Left lobe of liver (tissue), 2 donors: ENCODE results near the gene MEIOC. TPM values are rescaled to one million over a fixed set of nuclear protein-coding genes. Genes with fewer than 3 reads are reported as not detected.
"Not testable (repeated sequence)": the region's sequence is repeated elsewhere in the genome, so short reads cannot be mapped to it uniquely, and the experiment has no call there.

Experiments
- ATAC-seq: fragments of 200-7000 bp; cut with Tn5 transposase; one replicate; pipeline ENCODE4 v1.9.1; 2020; ENCODE audit warnings: mild to moderate bottlenecking, moderate library complexity
- DNase-seq: peaks from one replicate; pipeline ENCODE4 v3.0.0-alpha.2; 2020; ENCODE audit warnings: low spot score
- total RNA-seq: library from RNA; stranded (reverse); gene quantifications from one replicate; pipeline ENCODE4 v1.2.1, GENCODE V29; 2021
- donor health status: DM: no; HTN: no; CAD: no; lungs with moderate emphysema.
- donor health status: DM: no; HTN: yes; CAD: no.

The MEIOC gene
- not detected for total RNA-seq

GRCh38 chr17:44655983-44656710 lies at the start of gene MEIOC:
TSS of gene MEIOC (plus strand) at chr17:44656468. CDS start at chr17:44656614, 146 bp downstream.
- DNase-seq = no peak
- ATAC-seq = no peak

- no peak for ATAC-seq
- DNase-seq = no peak
Measured at GRCh38 chr17:44606658-44607057, 49.6 kb upstream of the MEIOC start.

DNA sequence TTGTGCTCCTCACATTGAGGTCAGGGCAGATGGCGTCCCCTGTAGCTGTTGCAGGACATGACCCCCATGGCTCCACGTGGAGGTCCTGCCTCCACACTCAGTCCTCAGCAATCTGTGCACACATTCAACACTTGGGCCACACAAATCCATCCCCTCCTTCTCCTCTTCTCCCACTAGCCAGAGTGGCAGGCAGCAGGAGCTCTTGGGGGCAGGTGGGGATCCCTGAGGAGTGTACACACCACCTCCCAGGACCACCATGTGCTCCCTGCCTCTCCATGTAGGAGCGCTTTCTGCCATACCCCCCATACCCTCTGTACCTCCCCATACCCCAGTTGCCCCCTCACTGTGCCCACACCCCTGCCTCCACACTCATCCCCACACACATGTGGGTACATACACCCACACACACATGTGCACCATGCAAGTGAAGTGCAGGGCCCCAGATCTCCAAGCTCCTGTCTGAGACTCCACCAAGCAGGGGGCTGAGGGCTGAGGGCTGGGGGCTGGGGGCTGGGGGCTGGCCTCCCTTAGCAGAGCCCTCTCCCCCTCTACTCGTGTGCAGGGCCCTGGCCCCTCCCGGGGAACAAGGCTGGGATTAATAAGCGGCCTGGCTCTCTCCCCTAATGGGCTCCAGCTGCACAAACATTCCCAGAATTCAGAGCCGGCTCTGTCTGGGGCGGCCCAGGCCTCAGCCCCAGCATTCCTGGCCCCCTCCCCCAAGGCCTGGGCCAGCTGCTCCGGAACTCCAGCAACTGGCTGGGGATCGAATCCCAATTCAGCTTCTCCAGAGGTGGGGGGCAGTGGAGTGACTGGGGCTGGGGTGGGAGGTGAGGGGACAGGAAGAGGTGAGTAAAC lies 48.2 kb upstream of the MEIOC start:
- DNase-seq (no peak), ATAC-seq (no peak)

DNA sequence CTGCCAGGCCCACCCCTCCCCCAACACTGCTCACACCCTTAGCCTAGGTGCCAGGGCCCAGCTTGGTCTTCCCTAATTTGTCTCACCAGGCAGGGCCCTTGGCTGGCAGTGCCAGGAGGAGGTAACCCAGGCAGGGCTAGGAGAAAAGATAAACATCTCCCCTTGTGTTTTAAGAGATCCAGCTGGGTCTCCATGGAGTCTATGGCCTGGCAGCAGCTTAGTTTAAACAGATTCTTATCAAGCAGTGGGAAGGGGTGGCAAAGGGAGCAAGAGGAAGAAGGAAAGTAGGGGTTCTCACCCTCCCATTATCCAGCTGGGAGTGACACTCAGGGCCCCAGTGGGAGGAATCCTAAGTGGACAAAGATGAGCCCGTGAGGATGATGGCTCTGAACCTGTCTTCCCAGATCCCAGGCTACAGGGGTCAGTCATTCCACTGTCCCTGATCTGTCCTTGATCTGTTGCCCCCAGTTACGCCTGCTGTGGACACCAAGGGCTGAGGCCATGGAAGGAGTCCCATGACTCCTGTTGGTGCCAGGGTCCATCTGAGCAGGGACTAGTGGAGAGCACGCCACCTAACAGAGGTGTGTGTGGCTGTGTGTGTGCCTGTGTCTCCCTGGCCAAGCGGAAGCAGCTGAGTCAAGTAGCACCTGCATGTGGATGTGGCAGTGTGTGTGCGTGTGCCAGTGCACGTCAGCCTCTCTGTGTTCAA lies 47.4 kb upstream of the MEIOC start:
- ATAC-seq (no peak), DNase-seq (no peak)

- DNase-seq (no peak), ATAC-seq (no peak)
Measured at GRCh38 chr17:44610331-44610730, 45.9 kb upstream of the MEIOC start.

DNA sequence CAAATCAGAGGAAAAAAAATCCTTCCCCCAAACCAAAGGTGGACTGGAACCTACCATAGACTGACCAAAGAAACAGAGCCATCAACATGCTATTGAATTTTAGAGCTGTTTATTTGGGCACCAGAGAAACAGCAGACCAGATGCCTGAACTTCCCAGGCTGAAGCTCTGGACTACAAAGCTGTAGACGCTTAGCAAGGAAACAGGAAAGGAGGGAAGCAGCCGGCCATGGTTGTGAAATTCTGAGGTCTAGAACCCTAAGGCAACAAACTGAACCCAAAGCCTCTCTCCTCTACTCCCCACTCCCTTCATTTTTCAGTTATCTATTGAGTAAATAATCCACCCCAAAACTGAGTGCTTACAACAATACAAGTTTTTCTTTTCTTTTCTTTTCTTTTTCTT lies 45.4 kb upstream of the MEIOC start:
- DNase-seq (no peak), ATAC-seq (no peak)

DNA sequence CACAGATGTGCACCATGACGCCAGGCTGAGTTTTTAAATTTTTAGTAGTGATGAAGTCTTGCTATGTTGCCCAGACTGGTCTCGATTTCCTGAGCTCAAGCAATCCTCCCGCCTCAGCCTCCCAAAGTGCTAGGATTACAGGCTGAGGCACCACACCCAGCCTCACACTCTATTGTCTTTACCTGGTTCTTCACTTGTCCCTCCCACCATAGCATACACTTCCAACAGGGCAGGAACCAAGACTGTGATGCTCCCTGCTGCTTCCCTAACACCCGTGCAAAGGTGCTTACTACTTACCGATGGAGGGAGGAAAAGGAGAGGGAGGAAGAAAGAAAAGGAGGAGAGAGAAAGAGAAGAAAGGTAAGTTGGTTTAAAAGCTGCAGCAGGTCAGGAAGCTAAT lies 41.4 kb upstream of the MEIOC start:
- ATAC-seq (no peak), DNase-seq (no peak)

DNA sequence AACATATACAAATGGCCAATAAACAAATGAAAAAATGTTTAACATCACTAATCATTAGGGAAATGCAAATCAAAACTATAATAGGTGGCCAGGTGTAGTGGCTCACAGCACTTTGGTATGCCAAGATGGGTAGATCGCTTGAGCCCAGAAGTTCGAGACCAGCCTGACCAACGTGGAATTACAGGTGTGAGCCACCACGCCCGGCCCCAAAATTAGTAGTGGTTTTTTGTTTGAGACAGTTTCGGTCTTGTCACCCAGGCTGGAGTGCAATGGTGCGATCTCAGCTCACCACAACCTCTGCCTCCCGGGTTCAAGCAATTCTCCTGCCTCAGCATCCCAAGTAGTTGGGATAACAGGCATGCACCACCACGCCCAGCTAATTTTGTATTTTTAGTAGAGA lies 37.6 kb upstream of the MEIOC start:
- DNase-seq, ATAC-seq: not testable (repeated sequence)

GRCh38 chr17:44623070-44623725 lies 33.1 kb upstream of the MEIOC start:
- ATAC-seq (no peak), DNase-seq (no peak)

DNA sequence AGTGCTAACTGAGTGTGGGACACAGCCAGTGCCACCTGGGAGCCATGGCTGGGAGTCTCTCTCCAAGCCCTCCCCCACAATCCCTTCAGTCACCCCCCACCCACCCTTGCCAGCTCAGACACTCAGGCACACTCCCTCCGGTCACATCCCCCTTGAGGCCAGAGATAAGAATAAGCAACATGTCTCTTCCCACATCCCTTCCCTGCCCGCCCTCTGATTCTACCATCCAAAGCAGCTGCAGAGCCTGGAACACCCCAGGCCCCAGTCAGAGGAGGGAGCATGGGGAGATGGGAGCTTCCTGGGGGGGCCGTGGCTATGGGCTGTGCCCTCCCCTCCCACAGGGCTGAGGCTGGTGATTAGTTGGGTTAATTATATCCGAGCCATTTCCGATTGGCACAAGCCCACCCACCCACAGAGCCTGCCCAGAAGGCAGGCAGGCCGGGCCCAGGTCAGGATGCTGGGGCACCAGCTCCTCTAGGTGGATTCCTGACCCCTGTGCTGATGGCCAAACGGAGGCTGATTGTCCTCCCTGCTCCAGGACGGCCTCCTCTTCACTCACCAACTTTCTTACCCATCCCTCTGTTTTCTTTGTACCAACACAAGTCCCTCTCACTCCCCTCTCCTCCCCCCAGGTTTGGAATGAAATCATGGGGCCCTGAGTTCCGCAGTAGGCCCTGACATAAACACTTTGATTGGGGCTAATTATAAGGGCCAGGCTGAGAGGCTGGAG lies 28.6 kb upstream of the MEIOC start:
- DNase-seq (no peak), ATAC-seq (no peak)

DNA sequence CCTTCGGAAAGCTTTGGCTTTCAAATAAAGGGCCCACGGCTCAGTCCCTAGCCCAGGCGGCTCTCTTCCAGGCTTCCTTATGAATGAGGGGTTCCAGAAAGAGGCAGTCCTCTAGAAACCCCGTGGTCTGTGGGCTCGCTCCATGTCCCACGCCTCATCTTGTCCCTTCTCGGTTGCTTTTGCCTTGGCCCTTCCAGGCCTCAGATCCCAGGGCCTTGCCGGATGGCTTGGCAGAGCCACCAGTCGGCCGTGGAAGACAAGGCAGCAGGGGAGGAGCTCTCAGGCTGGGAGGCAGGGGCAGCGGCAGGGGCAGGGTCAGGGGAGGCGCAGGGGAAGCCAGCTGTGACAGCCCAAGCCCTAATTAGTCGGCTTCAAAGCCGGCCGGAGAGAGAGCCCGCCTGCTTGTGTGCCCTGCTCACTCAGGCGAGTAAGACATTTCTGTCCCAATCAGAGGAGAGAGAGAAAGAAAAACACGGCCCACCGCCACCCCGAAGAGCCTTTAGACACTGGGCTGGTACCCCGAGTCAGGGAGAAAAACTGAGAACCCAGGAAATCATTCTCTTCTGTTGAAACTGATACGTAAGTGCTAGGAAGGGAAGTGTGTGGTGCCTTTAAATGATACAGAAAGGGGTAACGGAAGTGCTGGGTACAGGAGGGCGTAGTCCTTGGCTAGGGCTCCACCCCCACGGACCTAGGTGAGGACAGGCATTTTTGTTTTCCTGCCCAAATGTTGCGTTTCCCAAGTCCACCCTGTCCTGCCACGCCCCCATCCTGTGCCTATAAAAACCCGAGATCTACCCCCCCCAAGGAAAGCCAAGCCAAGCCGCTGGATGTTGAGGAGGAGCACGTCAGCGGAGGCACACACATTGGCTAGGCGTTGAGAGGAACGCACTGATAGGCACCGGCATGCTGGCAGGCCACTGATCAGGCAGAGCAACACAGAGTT lies 27.8 kb upstream of the MEIOC start:
- DNase-seq (no peak), ATAC-seq (peak; percentile 32)

DNA sequence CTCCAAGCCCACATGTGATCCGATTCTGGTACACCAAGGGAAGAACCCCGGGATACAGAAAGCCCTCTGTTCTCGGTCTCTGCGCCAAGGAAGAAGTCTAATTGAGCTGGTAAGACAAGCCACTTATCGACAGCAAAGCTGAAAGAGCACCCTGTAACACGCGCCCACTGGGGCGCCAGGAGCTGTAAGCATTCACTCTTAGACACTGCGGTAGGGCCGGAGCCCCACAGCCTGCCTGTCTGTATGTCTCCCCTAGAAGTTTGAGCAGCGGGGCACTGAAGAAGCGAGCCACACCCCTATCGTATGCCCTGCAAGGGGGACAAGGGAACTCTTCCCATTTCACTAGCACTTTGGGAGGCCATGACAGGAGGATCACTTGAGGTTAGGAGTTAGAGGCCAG lies 27.0 kb upstream of the MEIOC start:
- no peak for ATAC-seq
- no peak for DNase-seq

GRCh38 chr17:44630703-44631102 lies 25.6 kb upstream of the MEIOC start:
- ATAC-seq = no peak
- DNase-seq = no peak

GRCh38 chr17:44633998-44634397 lies 22.3 kb upstream of the MEIOC start:
- ATAC-seq = no peak
- no peak for DNase-seq

DNA sequence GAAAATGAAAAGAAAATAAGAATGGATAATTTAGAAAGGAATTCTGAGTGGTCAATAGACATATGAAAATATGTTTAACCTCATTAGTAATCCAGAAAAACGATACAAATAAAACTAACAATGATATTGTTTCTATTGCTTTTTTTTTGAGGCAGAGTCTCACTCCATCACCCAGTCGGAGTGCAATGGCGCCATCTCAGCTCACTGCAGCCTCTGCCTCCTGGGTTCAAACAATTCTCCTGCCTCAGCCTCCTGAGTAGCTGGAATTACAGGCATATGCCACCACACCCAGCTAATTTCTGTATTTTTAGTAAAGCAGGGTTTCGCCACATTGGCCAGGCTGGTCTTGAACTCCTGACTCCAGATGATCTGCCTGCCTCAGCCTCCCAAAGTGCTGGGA lies 21.9 kb upstream of the MEIOC start:
- not testable (repeated sequence) for ATAC-seq, DNase-seq

- DNase-seq = no peak
Measured at GRCh38 chr17:44636562-44636961, 19.7 kb upstream of the MEIOC start.

DNA sequence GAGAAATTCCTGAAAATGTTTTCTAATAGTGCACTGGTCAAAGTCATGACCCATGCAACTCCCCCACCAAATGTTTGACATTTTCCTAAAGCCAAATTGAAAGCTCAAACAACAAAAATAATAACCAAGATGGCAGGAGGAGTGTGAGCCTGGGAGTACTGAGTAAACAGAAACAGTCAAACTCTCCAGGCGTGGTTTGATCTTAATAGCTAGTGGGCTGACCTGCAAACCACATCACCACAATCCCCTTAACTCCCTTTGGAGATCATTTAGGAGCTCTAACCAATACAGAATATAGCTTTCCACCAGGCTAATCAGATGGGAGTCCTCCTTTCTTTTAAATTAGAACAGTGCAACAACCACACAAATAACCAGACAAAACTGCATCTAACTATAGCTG lies 19.2 kb upstream of the MEIOC start:
- no peak for DNase-seq
- ATAC-seq = no peak

More at GRCh38 chr17:44636562-44636961, 19.7 kb upstream of the MEIOC start:
- ATAC-seq = peak; percentile 47

DNA sequence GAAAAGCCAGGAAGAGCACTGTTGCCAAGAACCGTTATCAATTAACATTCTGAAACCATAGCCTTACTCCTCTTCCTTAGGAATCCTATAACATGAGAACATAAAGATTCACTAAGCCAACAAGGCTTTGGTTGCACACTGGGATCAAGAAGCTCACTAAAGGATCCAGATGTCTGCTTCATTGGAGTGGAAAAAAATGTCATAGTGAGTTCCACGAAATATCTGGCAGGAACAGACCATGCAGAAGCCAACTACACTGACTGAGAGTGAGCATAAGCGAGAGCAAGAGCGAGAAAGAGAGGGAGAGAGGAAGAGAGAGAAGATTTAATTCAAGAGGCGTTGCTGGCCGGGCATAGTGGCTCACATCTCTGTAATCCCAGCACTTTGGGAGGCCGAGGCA lies 13.4 kb upstream of the MEIOC start:
- no peak for DNase-seq
- no peak for ATAC-seq

DNA sequence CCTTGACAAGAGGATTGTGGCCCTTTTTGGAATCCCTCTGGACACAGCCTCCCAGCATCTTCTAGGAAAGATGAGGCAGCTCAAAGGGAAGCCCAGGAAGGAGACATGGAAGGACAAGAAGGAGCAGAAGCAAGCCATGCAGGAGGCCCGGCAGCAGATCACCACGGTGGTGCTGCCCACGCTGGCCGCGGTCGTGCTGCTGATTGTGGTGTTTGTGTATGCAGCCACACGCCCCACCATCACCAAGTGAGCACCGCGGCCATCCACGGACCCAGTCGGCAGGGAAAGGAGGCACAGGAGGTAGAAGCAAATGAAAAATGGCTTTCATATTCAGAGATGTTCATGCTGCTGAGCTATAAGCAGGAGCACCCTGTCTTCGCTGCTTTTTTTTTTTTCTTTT lies 10.9 kb upstream of the MEIOC start:
- DNase-seq = no peak
- ATAC-seq = no peak
